Measurements from ENCODE around the gene FAF1.
A peak's percentile ranks its signal among the peaks of the same experiment; 100 is the strongest.

- TF ChIP-seq CTCF (conservative IDR thresholded peaks at IDR 0.05; ENCODE audit: low read depth, low read length) (peak; percentile 38), EZH2 (IDR thresholded peaks at IDR 0.05; ENCODE audit: borderline replicate concordance, low read depth, low read length, poor library complexity, severe bottlenecking) (no peak)
Measured at GRCh38 chr1:50959913-50960844, at the start of gene FAF1.
